ENCODE results near the gene RPUSD3.
A peak's percentile ranks its signal among the peaks of the same experiment; 100 is the strongest.

GRCh38 chr3:9843715-9844438 lies at the start of gene RPUSD3:
- no peak for TF ChIP-seq CTCF (tag by site-specific recombination; IDR thresholded peaks at IDR 0.05)
- TF ChIP-seq ZBTB26 (tag by site-specific recombination; optimal IDR thresholded peaks at IDR 0.05): peak; percentile 61
- no peak for TF ChIP-seq REST (tag by site-specific recombination; IDR thresholded peaks at IDR 0.05)
- no peak for TF ChIP-seq TCF7L2 (IDR thresholded peaks at IDR 0.05; ENCODE audit: borderline replicate concordance, low read depth, low read length)
- TF ChIP-seq ZNF311 (tag by site-specific recombination; IDR thresholded peaks at IDR 0.05; ENCODE audit: borderline replicate concordance): no peak
- TF ChIP-seq ZNF449 (tag by site-specific recombination; IDR thresholded peaks at IDR 0.05): no peak
- TF ChIP-seq TSHZ1 (tag by site-specific recombination; IDR thresholded peaks at IDR 0.05; ENCODE audit: borderline replicate concordance): no peak
- TF ChIP-seq ZBTB1 (tag by site-specific recombination; IDR thresholded peaks at IDR 0.05): no peak
- no peak for TF ChIP-seq ZSCAN18 (tag by site-specific recombination; IDR thresholded peaks at IDR 0.05)

Data from HEK293 (cell line).